HG02763 (cell line): ENCODE measurements around the gene SLC25A5.
"Not testable (repeated sequence)": the region's sequence is repeated elsewhere in the genome, so short reads cannot be mapped to it uniquely, and the experiment has no call there.

Source experiments
- ATAC-seq: cut with Tn5 transposase; IDR thresholded peaks from one replicate; pipeline ENCODE4 v1.9.1; 2021; ENCODE audit warnings: mild to moderate bottlenecking, moderate library complexity; ENCODE audit not compliant: unreplicated experiment

The SLC25A5 gene

GRCh38 chrX:119475389-119476101 is 7.3 kb downstream of the SLC25A5 start:
- ATAC-seq, result no peak

DNA sequence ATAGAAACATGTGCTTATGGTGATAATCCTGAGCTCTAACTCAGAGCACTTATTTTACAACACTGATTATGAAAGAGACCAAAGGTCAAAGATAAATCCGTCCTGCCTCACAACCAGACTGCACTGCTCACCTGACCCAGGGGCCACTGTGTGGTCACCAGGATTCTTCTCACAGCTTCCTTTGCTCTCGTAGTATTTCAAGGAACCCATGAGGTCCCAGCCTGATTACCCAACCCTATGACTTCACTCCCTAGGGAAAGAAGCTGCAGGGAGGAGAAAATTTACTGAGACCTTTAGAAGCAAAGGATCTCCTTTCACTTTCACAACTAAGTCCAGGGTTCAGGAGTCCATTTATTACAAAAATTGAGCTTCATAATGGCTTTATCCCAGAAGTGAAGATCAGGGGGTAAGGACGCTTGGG is 9.6 kb downstream of the SLC25A5 start:
- ATAC-seq, result no peak

DNA sequence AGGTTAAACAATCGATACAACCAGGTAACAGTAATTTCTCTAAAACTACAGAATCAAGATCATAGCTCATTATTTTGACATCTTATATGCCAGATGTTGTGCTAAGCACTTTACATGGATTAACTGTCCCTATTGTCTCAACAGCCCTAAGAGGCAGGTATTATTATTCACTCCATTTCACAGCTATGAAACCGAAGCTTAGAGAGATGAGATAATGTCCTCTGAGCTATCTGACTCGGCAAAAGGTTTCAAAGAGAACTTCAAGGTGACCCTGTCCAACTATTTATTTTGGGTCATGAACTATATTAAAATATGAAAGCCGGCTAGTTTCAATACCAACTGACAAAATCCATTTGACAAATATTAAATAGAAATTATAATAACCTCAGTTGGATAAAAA is 10.3 kb downstream of the SLC25A5 start:
- no peak for ATAC-seq

DNA sequence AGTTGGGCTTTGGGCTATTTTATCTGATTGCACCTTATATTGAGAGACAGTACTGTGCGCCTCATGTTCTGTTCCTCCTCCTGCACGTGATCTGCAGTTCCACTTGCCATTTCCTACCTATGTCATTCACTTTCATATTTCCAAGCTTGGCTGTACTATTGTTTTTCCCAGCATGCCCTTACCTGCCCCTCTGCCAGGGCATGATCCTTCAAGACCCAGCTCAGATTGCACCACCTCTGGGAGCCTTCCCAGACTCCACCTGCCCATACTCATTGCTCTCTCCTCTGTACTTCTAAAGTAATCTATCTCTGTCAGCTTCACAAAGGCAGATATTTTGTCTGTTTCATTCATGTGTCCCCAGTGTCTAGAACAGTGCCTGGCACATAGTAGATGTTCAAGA is 11.6 kb downstream of the SLC25A5 start:
- no peak for ATAC-seq

DNA sequence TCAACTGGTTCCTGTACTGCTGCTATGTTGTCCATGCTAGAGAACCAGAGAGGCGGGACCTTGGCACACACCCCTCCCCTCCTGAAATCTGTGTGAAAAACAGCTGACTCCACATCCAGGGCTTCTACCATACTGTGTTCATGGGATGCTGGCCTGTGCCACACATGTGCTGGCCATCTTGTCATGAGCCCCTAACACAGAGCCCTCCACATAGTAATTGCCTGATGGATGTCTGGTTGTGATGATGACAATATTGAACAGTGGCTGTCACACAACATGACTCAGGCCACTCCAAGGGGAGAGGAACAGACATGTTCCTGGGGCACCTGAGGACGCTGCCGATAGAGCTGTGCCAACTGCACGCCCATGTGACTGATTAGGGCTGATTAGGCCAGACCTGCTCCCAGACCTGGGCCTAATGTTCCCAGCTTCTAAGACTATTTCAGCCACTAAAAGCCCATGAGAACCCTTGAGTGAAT is 13.1 kb downstream of the SLC25A5 start:
- ATAC-seq, result no peak

DNA sequence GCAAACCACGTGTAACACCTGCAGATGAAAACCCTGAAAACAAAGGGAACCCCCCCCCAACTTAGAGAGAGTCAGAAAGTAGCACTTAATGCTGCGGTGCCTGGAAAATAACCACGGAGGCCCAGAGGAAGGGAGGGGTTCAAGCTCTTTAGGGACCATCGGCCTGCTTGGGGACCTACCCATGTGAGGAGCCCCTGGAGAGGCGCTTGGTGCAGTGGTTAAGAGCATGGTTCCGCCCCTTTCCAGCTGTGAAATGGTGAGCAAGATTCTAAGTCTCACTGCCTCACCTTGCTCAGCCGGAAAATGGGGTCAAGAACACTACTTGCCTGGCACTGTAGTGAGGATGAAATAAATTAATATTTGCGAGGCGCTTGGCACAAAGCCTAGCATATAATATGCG is 13.8 kb downstream of the SLC25A5 start:
- ATAC-seq, result no peak

- peak; percentile 69 for ATAC-seq
Measured at GRCh38 chrX:119482481-119483480, 14.5 kb downstream of the SLC25A5 start.

DNA sequence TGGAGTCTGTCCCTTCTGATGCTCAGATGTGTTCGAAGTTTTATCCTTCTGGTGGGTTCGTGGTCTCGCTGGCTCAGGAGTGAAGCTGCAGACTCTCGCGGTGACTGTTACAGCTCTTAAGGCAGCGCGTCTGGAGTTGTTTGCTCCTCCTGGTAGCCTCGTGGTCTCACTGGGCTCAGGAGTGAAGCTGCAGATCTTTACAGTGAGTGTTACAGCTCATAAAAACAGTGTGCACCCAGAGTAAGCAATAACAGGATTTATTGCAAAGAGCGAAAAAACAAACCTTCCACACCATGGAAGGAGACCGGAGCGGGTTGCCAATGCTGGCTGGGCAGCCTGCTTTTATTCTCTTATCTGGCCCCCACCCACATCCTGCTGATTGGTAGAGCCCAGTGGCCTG is 18.5 kb downstream of the SLC25A5 start:
- no peak for ATAC-seq

GRCh38 chrX:119487766-119488165 is 19.5 kb downstream of the SLC25A5 start:
- not testable (repeated sequence) for ATAC-seq

- ATAC-seq, result no peak
Measured at GRCh38 chrX:119488749-119489148, 20.5 kb downstream of the SLC25A5 start.

GRCh38 chrX:119489212-119490074 is 21.2 kb downstream of the SLC25A5 start:
- ATAC-seq, result no peak

GRCh38 chrX:119492463-119492862 is 24.2 kb downstream of the SLC25A5 start:
- no peak for ATAC-seq

GRCh38 chrX:119493851-119494495 is 25.7 kb downstream of the SLC25A5 start:
- ATAC-seq, result not testable (repeated sequence)

DNA sequence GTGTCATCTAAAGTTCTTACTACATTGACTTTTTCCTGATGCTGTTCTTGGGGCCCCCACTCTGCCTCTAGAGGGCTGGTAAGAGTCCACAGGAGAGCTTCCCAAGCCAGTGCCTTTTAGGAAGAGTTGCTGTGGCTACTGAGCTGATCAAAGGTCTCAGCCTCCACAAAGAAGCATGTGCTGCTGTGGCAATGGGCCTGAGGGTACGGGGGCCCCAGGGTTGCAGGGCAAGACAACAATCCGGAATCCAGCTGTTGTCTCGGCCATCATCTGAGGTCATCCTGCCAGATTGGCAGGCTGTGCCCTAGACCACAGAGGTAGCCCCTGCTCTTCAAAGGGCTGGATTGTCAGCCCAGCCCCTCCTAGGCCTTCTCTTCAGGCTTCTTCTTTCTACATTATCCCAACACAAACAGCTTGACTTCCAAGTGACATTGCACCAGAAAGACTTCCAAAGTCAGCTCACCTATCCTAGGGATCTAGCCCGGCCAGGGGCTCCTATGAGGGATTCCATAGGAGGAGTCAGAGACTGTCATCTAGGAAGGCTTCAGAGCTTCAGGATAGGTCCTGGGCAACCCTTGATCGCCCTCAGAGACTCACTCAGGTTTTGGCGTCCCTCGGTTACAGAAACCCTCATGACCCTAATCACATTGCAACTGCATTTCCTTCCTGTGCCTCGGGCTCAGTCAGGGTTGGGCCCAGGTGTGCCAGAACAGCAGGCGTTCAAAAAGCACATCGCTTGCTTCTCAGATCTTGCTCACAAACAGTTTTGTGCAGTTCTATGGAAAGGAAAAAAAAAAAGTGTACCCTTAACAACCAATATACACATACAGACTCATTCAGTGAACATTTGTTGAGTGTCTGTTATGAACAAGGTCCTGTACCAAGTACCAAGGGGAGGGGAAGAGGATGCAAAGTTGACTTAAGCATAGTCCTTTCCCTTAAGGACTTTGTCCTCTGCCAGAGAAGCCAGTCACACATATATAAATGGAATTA is 27.8 kb downstream of the SLC25A5 start:
- no peak for ATAC-seq

- no peak for ATAC-seq
Measured at GRCh38 chrX:119497185-119497584, 28.9 kb downstream of the SLC25A5 start.

GRCh38 chrX:119500061-119500800 is 32.0 kb downstream of the SLC25A5 start:
- no peak for ATAC-seq

GRCh38 chrX:119501511-119502148 is 33.4 kb downstream of the SLC25A5 start:
- no peak for ATAC-seq
